NCI-H187 treated with DMSO at 0.1 percent for 48 hours (cell line): ENCODE measurements around the gene SMIM44.

ENCODE experiments used
- DNase-seq: peaks from one replicate; lab custom pipeline; 2025; lab: John Stamatoyannopoulos, UW

Gene SMIM44

DNA sequence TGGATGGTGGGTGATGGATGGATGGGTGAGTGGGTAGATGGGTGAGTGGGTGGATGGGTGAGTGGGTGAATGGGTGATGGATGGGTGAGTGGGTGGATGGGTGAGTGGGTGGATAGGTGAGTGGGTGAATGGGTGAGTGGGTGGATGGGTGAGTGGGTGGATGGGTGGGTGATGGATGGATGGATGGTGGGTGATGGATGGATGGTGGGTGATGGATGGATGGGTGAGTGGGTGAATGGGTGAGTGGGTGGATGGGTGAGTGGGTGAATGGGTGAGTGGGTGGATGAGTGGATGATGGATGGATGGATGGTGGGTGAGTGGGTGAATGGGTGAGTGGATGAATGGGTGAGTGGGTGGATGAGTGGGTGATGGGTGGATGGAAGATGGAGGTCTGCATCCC is 5.7 kb downstream of the SMIM44 start:
- DNase-seq, result no peak

DNA sequence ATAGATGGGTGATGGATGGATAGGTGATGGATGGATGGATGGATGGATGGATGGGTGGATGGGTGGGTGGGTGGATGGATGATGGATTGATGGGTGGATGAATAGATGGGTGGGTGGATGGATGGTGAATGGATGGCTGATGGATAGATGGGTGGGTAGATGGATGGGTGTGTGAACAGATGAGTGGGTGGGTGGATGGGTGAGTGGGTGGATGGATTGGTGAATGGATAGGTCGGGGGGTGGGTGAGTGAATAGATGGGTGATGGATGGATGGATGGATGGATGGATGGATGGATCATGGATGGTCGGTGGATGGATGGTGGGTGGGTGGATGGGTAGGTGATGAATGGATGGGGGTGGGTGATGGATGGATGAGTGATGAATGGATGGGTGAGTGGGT is 6.4 kb downstream of the SMIM44 start:
- no peak for DNase-seq

- DNase-seq, result no peak
Measured at GRCh38 chr19:3475449-3475848, 7.8 kb downstream of the SMIM44 start.

- no peak for DNase-seq
Measured at GRCh38 chr19:3474614-3475013, 8.6 kb downstream of the SMIM44 start.

GRCh38 chr19:3474010-3474409 is 9.2 kb downstream of the SMIM44 start:
- no peak for DNase-seq

GRCh38 chr19:3471954-3472655 is 11.1 kb downstream of the SMIM44 start:
- no peak for DNase-seq

GRCh38 chr19:3470500-3471128 is 12.6 kb downstream of the SMIM44 start:
- DNase-seq, result no peak

DNA sequence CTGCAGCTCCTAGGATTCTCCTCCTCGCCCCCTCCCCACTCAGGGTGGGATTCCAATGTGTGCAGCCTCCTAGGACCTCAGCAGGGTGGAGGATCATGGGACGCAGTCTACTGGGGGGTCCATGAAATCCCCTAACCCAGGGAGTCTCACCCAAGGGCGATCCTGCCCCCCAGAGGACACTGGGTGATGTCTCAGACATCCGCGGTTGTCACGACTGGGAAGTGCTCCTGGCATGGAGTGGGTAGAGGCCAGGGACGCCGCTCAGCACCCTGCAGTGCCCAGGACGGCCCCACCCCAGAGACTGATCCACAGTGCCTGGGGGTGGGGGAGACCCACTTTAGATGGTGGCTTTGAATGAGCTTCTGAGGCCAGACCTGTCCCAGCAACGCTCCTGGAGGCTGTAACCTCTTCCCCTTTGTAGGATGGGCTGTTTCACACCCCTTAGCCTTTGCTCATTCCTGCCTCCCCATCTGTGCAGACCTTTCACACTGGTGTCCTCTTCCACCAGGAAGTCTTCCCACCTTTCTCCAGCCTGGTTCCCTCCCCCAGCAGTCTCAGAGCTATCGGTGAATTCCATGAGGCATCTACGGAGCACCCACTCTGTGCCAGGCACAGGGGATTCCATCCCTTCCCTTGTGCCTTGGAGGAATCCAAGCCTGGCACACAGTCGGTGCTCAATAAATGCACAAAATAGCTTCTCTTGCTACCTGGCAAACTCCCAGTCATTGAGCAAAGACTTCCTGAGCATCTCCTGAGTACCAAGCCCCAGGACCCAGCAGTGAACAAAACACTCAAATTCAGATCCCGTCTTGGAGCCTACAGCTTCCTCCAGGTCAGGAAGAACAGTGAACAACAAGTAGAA is 13.4 kb downstream of the SMIM44 start:
- no peak for DNase-seq

DNA sequence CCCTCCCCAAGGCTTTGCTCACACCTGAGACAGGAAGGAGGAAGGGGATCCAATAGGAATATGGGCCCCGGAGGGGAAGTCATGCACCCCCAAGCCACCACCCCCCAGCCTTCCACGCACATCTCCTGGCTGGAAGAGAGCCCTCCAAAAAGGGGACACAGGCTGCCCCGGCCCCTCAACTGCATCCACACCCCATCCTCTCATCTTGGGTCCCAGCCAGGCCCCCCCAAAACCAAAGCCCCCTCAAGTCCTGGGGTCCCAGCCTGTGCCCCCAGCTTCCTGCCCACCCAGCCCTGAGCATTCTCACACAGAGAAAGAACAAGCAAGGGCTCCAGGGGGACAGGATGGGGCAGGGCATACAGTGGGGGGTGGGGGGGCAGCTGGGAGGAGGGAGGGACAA is 15.0 kb downstream of the SMIM44 start:
- no peak for DNase-seq

DNA sequence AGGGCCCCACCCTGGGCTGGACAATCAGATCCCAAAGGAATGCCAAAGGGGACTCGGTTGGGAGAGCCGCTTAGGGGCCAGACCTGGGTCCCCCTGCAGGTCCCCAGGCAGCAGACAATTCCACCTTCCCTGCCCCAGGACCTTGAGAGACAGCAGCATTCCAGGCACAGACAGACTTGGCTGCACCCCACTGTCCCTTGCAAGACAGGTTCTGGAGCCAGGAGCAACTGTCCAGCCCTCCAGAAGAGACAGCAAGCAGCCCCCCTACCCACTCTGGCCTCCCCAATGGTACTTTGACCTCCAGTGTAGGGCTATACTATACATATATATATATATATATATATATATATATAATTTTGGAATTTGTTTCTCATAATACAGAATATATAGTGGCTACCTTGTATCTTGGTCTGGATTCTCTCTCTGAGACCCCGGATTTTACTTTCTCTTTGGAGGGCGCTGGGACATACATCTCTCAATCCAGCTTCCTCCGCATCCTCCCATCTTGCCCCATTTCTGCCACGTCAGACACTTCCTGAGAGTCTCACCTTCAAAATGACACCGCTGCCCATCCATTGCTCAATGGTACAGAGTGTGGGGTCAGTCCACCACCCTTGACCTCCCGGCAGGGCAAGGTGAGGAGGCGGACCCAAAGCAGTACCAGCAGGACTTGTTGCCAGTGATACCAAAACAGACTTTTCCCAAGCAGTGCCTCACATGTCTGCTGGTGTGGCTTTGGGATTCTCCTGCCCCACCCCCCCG is 15.6 kb downstream of the SMIM44 start:
- DNase-seq, result no peak

- no peak for DNase-seq
Measured at GRCh38 chr19:3466635-3467034, 16.6 kb downstream of the SMIM44 start.

DNA sequence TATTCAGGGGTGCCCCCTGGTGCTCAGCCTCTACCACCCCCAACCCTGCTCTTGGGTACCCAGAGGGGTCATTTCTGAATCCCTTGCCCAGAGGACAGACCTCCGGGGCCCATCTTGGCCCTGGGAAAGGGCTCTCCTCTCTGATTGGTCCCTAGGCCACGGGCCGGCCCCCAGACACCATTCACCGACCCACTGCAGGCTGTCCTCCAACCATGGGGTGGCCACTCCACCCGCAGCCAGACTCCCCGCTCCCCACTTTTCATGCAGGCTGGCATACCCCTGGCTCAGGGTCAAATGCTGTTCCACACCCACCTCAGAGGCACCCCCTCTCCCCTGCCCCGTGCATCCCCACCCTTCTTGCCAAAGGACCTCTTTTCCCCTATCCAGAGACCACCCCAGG is 17.7 kb downstream of the SMIM44 start:
- DNase-seq, result no peak

GRCh38 chr19:3464587-3465235 is 18.5 kb downstream of the SMIM44 start:
- DNase-seq, result no peak

DNA sequence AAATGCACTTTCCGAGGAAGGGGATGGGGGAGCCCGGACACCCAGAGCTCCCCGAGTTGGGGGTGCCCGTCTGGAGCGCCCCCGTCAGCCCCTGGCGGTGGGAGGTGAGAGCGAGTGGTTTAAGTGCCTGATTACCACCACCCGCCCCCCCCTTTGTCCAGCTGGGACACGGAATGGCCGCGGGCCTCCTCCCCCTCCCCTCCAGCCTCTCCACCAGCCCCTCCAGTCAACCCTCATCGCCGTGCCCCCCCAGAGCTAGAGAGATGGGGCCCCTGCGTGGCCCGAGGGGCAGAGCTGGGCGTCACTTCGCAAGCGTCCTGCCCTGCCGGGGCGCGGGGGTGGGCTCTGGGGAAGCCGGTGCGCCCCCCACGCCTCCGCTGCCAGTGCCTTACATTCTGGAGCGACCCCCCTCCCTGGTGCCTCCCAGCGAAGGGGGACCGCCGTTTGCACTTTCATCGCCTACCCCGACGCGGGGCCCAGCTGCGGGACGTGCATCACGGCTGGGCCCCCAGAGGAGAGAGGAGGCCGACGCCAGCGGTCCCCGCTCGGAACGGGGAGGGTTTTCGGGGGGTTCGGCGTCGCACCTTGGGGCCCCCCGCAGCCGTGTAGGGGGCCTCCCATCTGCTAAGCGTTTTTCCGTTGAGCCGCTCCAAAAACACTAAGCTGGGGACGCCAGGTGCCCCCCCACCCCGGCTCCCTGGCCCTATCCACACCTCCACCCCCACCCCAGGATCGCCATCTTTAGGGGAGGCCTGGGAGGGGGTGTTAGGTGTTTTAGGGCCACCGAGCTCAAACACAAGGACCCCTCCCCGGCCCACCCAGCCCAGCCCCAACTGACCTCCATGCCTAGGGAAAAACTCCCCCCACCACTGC is 19.3 kb downstream of the SMIM44 start:
- no peak for DNase-seq

GRCh38 chr19:3462991-3463713 is 20.1 kb downstream of the SMIM44 start:
- no peak for DNase-seq

DNA sequence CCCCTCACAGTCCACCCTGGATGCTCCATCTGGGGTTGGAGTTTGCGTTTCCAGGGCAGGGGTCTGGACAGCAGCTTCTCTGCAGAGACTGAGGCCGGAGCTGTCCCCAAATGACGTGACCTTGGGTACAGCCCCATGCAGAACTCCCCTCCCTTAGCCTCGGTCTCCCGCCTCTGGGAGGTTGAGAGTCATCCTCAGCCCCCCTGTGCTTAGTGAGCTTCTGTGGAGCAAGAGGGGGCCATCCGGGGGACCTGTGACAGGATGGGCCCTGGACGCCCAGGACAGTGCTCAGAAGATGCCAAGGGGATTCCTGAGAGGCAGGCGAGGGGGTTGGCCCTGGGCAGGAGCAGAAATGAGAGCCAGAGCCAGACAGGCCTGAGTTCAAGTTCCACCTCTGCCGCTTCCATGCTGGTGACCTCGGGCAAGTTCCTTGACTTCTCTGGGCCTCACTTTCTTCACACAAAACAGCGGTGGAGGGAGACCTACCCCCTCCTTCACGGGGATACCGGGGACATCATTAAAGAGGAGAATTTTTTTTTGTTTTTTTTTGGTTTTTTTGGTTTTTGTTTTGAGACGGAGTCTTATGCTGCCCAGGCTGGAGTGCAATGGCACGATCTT is 23.2 kb downstream of the SMIM44 start:
- DNase-seq, result no peak

- no peak for DNase-seq
Measured at GRCh38 chr19:3459089-3459881, 24.0 kb downstream of the SMIM44 start.

DNA sequence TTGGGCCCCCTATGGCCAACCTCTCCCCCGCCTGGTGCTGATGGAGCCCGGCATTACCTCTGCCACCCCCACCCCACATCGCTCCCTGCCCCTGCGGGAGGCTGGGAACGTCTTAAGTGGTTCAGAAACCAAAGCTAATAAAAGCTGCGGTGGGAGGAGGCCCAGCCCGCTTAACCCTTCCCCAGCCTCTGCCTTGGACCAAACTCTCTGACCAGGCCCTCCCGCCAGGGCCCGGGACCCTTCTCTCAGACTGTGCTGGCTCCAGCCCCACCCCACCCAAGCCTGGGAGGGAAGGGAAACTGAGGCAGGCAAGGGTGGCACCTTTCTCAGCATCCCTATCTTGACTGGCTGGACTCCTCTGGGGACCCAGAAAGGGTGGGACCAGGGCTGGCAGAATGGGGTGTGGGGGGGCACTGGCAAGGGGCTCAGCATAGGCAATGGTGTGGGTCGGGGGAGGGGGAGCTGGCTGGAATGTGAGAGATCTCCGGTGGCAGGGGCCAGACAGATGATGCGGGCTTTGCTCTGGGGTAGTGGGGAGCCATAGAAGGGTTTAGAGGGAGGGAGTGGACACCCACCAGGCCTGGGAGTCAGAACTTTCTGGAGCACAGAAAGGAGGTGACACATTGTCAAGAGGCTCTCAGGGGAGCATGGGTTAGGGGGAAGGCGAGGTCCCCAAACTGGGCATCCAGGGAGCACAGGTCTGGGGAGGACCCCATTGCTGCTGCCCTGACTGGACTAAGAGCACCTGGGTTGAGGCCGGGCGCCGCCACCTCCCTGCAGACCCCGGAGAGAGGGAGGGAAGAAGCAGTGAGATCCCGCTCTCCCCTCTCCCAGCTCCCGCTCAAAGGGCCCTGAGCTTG is 24.8 kb downstream of the SMIM44 start:
- no peak for DNase-seq
